Neural cell (in vitro differentiated cells): Measurements from ENCODE around the gene FN3K. TPM values are rescaled to one million over a fixed set of nuclear protein-coding genes. Genes with fewer than 3 reads are reported as not detected.

ENCODE experiments used
- H2AFZ ChIP-seq: fragments of 200-600, 300-800 bp; sonication (generic), shearing (Covaris generic); 2 replicates; pipeline ENCODE4 v1.6.0; 2014; ENCODE audit warnings: low read depth, mild to moderate bottlenecking, antibody characterized with exemption, low read length, moderate library complexity
- H3F3A ChIP-seq: fragments of 200-600 bp; shearing (Covaris generic); 2 replicates; pipeline ENCODE4 v1.6.1; 2016; ENCODE audit warnings: mild to moderate bottlenecking, moderate library complexity, mixed read lengths, antibody characterized with exemption, low read length; ENCODE audit not compliant: insufficient read depth, poor library complexity, severe bottlenecking
- H3K27ac ChIP-seq: fragments of 200-600, 300-800 bp; sonication (generic), shearing (Covaris generic); 2 replicates; pipeline ENCODE4 v1.5.1; 2014; ENCODE audit warnings: mild to moderate bottlenecking, low read length, moderate library complexity
- H3K27me3 ChIP-seq: fragments of 300-800, 200-600 bp; sonication (generic), shearing (Covaris generic); 2 replicates; pipeline ENCODE4 v1.6.0; 2014; ENCODE audit warnings: mild to moderate bottlenecking, low read depth, low read length, moderate library complexity; ENCODE audit not compliant: insufficient read depth
- H3K36me3 ChIP-seq: fragments of 300-800, 200-600 bp; sonication (generic), shearing (Covaris generic); 2 replicates; pipeline ENCODE4 v1.5.1; 2014; ENCODE audit warnings: mild to moderate bottlenecking, antibody characterized with exemption, low read length, moderate library complexity; ENCODE audit not compliant: insufficient read depth
- H3K4me2 ChIP-seq: fragments of 300-800, 200-600 bp; sonication (generic), shearing (Covaris generic); 2 replicates; pipeline ENCODE4 v1.6.0; 2014; ENCODE audit warnings: mild to moderate bottlenecking, low read length
- H3K4me3 ChIP-seq: fragments of 300-800, 200-600 bp; sonication (generic), shearing (Covaris generic); 2 replicates; pipeline ENCODE4 v1.5.1; 2014; ENCODE audit warnings: mild to moderate bottlenecking, low read length, moderate library complexity
- H3K79me2 ChIP-seq: fragments of 200-600 bp; shearing (Covaris generic); replicated peaks from 2 replicates; pipeline ENCODE4 v1.6.0; 2014; ENCODE audit warnings: mild to moderate bottlenecking, low read length, moderate library complexity; ENCODE audit not compliant: insufficient read depth
- H3K9ac ChIP-seq: fragments of 300-800, 200-600 bp; sonication (generic), shearing (Covaris generic); 2 replicates; pipeline ENCODE4 v1.6.1; 2016; ENCODE audit warnings: mild to moderate bottlenecking, low read length, mixed read lengths
- H3K9me2 ChIP-seq: fragments of 200-600 bp; shearing (Covaris generic); 2 replicates; pipeline ENCODE4 v1.6.1; 2016; ENCODE audit warnings: mild to moderate bottlenecking, low read length, mixed read lengths; ENCODE audit not compliant: insufficient read depth
- H3K9me3 ChIP-seq: fragments of 200-600, 300-800 bp; sonication (generic), shearing (Covaris generic); 2 replicates; pipeline ENCODE4 v1.6.1; 2016; ENCODE audit warnings: mild to moderate bottlenecking, mixed run types, low read length, moderate library complexity, mixed read lengths
- H4K20me1 ChIP-seq: fragments of 200-600 bp; shearing (Covaris generic); 2 replicates; pipeline ENCODE4 v1.6.1; 2016; ENCODE audit warnings: mild to moderate bottlenecking, mixed run types; ENCODE audit not compliant: insufficient read depth
- EP300 ChIP-seq: fragments of 450-650 bp; conservative IDR thresholded peaks from 2 replicates; pipeline ENCODE4 v1.6.1; 2014; ENCODE audit warnings: antibody characterized with exemption, mild to moderate bottlenecking, moderate library complexity; ENCODE audit not compliant: poor library complexity, severe bottlenecking
- EZH2 ChIP-seq: fragments of 200-600, 300-800 bp; shearing (Covaris generic), sonication (generic); IDR thresholded peaks from 2 replicates; pipeline ENCODE4 v1.6.1; 2014; ENCODE audit warnings: antibody characterized with exemption, low read length, borderline replicate concordance, mild to moderate bottlenecking; ENCODE audit not compliant: insufficient read depth, poor library complexity, severe bottlenecking
- MXI1 ChIP-seq: fragments of 450-650 bp; conservative IDR thresholded peaks from 2 replicates; pipeline ENCODE4 v1.6.1; 2014; ENCODE audit warnings: antibody characterized with exemption, mild to moderate bottlenecking; ENCODE audit not compliant: poor library complexity, severe bottlenecking
- POLR2AphosphoS5 ChIP-seq: IDR thresholded peaks from 2 replicates; pipeline ENCODE4 v1.6.1; 2012
- RAD21 ChIP-seq: fragments of 450-650 bp; conservative IDR thresholded peaks from 2 replicates; pipeline ENCODE4 v1.6.1; 2014; ENCODE audit warnings: antibody characterized with exemption, mild to moderate bottlenecking, moderate library complexity
- SMC3 ChIP-seq: fragments of 450-650 bp; conservative IDR thresholded peaks from 2 replicates; pipeline ENCODE4 v1.6.1; 2014; ENCODE audit warnings: antibody characterized with exemption, mild to moderate bottlenecking, moderate library complexity; ENCODE audit not compliant: poor library complexity
- TAF1 ChIP-seq: IDR thresholded peaks from 2 replicates; pipeline ENCODE4 v1.6.1; 2012; ENCODE audit warnings: low read depth
- polyA plus RNA-seq: library from polyadenylated mRNA; depleted of rRNA; stranded (reverse); fragments of >200 nt; gene quantifications from 2 replicates; pipeline ENCODE4 v1.2.3, GENCODE V29; 2014
- TF ChIP-seq, protein P1 (sequence below): IDR thresholded peaks from 2 replicates; pipeline ENCODE4 v1.6.1; 2012; ENCODE audit warnings: borderline replicate concordance
- TF ChIP-seq, protein P2 (sequence below): fragments of 450-650 bp; IDR thresholded peaks from 2 replicates; pipeline ENCODE4 v1.5.1; 2014; ENCODE audit warnings: antibody characterized with exemption, mild to moderate bottlenecking, moderate library complexity; ENCODE audit not compliant: poor library complexity, severe bottlenecking

Gene FN3K
- polyA plus RNA-seq, 1 donor from 2014 or later: 6.0 TPM

DNA sequence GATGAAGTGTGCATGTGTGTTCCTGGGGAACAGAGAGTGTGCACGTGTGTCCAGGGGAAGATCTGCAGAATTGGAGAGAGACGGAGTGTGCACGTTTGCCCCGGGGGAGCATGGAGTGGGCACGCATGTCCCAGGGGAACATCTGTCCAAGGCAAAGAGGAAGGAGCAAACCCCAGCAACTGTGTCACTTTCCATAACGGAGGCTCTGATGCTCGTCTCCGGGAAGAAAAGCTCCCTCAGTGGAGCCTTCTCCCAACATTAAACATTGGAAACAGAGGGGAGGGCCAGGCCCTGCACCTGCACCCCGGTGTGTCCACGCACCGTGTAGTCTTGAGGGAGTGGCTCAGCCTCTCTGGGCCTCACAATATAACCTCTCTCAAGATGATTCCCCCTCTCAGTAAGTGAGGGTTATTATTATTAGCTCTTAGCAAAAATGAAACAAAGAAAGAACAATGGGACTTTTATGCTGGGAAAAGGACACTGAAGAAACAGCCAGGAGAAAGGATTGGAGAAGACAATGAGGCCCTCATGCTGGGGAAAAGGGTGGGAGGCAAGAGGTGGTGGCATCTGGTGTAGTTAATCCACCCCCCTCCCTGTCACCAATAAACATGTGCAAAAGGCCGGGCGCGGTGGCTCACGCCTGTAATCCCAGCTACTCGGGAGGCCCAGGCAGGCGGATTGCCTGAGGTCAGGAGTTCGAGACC, 44.5 kb upstream of the FN3K start:
- Histone ChIP-seq H3F3A (no peaks in the 10 kb centered on the region), H3K9me3 (no peaks in the 10 kb centered on the region), H4K20me1 (no peaks in the 10 kb centered on the region), H3K4me3 (no peak overlapping the region), H3K27ac (no peak overlapping the region), H3K36me3 (no peaks in the 10 kb centered on the region), H3K79me2 (peaks cover 8% of the 10 kb centered on the region), H3K4me2 (no peak overlapping the region), H3K9ac (no peak overlapping the region), H2AFZ (no peak overlapping the region), H3K9me2 (no peaks in the 10 kb centered on the region), H3K27me3 (no peaks in the 10 kb centered on the region)
- no peak for TF ChIP-seq EP300
- no peak for TF ChIP-seq MXI1
- no peak for TF ChIP-seq POLR2AphosphoS5
- TF ChIP-seq SMC3: no peak
- TF ChIP-seq TAF1: no peak
- TF ChIP-seq, protein P1, sequence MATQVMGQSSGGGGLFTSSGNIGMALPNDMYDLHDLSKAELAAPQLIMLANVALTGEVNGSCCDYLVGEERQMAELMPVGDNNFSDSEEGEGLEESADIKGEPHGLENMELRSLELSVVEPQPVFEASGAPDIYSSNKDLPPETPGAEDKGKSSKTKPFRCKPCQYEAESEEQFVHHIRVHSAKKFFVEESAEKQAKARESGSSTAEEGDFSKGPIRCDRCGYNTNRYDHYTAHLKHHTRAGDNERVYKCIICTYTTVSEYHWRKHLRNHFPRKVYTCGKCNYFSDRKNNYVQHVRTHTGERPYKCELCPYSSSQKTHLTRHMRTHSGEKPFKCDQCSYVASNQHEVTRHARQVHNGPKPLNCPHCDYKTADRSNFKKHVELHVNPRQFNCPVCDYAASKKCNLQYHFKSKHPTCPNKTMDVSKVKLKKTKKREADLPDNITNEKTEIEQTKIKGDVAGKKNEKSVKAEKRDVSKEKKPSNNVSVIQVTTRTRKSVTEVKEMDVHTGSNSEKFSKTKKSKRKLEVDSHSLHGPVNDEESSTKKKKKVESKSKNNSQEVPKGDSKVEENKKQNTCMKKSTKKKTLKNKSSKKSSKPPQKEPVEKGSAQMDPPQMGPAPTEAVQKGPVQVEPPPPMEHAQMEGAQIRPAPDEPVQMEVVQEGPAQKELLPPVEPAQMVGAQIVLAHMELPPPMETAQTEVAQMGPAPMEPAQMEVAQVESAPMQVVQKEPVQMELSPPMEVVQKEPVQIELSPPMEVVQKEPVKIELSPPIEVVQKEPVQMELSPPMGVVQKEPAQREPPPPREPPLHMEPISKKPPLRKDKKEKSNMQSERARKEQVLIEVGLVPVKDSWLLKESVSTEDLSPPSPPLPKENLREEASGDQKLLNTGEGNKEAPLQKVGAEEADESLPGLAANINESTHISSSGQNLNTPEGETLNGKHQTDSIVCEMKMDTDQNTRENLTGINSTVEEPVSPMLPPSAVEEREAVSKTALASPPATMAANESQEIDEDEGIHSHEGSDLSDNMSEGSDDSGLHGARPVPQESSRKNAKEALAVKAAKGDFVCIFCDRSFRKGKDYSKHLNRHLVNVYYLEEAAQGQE: no peak
- TF ChIP-seq, protein P2, sequence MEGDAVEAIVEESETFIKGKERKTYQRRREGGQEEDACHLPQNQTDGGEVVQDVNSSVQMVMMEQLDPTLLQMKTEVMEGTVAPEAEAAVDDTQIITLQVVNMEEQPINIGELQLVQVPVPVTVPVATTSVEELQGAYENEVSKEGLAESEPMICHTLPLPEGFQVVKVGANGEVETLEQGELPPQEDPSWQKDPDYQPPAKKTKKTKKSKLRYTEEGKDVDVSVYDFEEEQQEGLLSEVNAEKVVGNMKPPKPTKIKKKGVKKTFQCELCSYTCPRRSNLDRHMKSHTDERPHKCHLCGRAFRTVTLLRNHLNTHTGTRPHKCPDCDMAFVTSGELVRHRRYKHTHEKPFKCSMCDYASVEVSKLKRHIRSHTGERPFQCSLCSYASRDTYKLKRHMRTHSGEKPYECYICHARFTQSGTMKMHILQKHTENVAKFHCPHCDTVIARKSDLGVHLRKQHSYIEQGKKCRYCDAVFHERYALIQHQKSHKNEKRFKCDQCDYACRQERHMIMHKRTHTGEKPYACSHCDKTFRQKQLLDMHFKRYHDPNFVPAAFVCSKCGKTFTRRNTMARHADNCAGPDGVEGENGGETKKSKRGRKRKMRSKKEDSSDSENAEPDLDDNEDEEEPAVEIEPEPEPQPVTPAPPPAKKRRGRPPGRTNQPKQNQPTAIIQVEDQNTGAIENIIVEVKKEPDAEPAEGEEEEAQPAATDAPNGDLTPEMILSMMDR: no peak
- TF ChIP-seq EZH2: no peak

DNA sequence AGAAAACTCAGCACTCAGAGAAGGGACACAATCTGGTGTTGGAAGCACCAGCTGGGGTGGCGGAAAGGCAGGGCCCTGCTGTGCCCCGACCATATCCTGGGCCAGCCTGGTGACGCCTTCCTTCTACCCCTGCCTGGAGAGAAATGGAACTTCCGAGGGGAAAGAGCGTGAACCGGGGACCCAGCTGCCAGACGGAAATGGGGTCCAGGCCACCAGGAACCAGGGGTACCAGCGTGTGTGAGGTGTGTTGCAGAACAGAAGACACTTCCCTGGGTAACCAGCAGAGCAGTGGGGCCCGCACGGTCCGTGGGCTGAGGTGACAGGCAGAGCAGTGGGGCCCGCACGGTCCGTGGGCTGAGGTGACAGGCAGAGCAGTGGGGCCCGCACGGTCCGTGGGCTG, 43.7 kb upstream of the FN3K start:
- no peak overlapping the region for H2AFZ ChIP-seq
- no peaks in the 10 kb centered on the region for H3F3A ChIP-seq
- H3K9ac ChIP-seq: no peak overlapping the region
- no peak overlapping the region for H3K4me3 ChIP-seq
- no peak for TF ChIP-seq SMC3
- TF ChIP-seq EP300: no peak
- no peak for TF ChIP-seq RAD21
- no peak for TF ChIP-seq EZH2
- TF ChIP-seq, protein P2: no peak
- no peak for TF ChIP-seq POLR2AphosphoS5
- TF ChIP-seq MXI1: no peak
- TF ChIP-seq TAF1: no peak
- no peaks in the 10 kb centered on the region for H4K20me1 ChIP-seq
- no peaks in the 10 kb centered on the region for H3K9me3 ChIP-seq
- peaks cover 8% of the 10 kb centered on the region for H3K79me2 ChIP-seq
- no peak overlapping the region for H3K27ac ChIP-seq
- H3K27me3 ChIP-seq: no peaks in the 10 kb centered on the region
- H3K4me2 ChIP-seq: no peak overlapping the region
- H3K36me3 ChIP-seq: no peaks in the 10 kb centered on the region
- no peaks in the 10 kb centered on the region for H3K9me2 ChIP-seq
